ENCODE measurements around the gene BMF.
"Not testable (repeated sequence)": the region's sequence is repeated elsewhere in the genome, so short reads cannot be mapped to it uniquely, and the experiment has no call there.

The BMF gene

DNA sequence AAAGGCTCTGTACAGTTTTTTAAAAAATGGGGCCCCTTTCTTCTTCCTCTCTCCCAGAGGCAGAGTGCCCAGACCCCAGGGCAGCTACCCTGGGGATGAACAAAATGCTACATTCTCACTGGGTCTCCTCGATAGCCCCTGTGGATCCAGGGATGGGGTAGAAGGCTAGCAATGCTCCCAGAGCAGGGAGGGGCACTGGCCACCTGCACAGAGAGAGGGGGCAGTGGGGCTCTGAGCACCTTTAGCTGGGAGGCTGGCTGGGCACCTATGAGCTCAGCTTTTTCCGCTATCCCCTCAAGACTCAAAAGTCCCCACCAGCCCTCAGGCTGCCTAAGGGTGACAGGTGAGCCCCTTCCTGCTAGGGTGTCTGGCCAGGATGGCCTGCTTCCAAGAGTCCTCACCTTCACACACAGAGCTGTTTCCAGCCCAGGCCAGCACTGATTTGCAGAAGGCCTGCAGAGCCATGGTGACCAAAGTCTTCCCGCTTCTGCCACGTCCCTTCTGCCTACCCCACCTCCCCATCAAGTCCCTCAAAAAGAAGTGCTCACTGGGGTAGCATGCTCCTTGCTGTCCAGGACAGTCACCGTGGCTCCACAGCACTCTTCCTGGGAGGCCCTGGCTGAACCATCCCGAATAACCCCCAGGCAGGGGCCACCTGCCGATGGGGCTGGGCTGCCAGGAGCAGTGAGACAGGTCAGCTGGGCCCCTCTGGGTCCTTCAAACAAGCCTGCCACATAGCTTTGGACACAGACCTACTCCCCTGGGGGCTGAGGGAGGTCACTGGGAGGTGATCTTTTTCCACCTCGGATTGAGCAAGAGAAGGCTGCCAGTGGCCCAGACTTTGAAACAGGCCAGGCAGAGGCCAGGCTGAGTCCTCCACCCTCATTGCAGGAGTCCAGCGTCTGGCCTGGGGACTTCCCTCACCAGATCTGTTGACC lies 20.4 kb downstream of the BMF start:
- no peak for DNase-seq (ENCODE audit: low read depth in 2 of 2)

DNA sequence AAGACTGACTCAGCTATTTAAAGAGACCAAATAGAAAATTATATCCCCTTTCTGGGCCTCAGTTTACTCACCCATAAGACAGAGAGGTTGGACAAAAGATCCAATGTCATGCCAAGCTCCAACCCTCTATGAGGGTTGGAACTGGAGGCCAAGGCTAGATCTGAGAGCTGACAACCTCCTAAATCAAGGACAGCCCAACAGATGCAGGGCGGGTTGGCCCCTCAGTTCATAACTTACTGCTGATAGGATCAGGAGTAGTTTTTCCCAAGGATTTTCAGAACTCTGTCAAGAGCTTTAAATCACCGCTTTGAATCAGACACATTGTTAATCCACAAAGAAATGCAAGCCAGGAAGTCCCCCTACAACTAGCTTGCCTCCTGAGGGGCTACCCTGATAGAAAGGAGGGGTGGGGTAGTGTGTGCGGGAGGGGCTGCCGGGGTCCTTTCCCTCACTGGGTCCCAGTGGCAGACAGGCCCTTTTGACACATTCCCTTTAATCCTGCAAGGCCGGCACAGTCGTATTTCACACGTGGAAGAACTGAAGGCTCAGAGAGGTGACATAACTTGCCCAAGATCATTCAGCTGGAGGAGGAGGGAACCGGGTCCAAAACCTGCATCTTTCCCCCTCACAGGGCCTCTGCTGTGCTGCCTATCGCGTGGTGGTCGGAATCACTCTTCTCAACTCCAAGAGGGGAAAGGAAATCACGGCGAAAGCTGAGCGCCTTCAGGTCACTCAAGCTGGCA lies 21.4 kb downstream of the BMF start:
- no peak for DNase-seq (ENCODE audit: low read depth in 2 of 2)

DNA sequence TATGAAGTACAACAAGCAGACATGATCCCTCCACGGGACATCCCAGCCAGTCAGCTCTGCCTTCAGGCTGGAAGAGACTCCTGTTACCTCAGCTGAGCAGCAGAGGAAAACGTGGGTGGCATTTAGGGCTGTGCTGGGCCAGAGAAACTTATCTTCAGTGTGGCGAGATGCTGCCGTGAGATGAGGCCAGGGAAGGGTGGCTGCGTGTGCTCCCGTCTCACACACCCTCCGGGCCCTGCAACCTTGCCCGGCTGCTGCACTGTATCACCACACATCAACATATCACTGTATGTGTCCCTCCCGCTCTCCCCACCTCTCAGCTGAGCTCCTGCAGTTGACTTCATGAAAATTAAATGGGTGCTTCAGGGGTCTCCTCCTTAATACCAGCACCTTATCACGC lies 23.4 kb downstream of the BMF start:
- DNase-seq (ENCODE audit: low read depth in 2 of 2), result no peak

DNA sequence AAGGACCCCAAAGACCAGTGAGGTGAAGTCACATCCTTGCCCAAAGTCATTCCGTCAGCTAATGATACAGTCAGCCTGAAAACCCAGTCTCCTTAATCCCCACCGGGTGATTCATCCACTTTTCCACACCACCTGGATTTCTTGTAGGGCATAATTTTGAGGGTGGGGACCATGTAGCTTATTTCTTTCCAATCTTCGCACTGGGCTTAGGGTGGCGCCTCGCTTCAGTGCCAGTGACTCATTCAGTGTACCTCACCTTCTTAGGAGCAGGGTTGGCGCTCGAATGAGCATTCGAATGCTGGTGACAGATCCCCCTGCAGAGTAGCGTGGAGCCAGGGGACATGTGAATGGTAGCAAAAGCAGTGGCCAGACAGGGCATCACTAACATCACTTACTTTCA lies 24.0 kb downstream of the BMF start:
- no peak for DNase-seq (ENCODE audit: low read depth in 2 of 2)

DNA sequence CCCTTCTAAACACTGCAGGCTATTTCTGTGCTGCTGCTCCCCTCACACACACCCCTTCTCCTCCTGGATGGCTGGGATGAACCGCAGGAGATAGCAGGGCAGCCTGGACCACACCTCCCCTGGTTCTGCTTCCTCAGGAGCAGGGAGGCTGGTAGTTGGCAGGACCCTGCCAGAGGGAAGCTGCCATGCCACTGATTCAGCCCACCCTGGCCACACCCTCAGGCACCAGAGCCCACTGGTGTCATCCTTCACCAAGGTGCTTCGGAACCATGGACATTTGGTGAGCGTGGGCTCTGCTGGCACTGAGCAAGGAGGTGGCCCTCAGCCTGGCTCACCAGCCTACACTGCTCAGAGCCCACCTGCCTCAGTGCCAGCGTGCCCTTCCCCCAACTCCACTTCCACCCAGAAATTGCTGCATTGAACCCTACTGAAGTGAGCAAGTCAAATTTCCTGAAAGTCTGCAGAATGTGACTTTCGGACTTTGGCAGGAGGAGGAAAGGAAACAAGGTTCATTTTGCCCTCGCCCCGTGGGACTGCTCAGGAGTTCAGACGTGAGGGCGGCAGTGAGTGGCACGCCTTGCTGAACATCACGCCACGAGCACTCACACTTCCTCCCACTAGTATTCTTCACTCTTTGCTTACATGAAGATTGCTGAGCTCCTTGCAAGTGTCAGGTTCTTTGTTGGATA lies 26.3 kb downstream of the BMF start:
- no peak for DNase-seq (ENCODE audit: low read depth in 2 of 2)

DNA sequence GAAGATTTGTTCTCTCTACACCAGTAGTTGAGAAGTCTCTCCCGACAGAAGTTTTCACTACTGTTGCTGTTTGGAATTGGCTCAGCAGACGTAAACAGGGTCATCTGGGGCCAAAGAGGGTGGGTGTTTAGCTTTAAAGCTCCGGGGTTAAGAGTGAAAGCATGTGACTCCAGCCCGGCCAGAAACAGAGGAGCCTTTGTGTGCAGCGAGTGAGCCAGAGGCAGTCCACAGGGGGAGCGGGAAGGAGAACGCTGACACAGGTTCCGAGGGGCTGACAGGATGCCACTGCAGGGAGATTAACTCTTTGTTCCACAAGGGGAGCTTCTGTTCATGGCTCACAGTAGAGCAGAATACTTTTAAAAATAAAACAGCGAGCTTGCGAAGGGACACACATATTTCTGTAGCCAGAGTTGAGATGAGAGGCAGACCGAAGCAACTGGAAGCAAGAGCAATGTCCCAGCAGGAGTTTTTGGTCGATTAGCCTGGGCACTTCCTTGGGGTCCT lies 26.9 kb downstream of the BMF start:
- DNase-seq (ENCODE audit: low read depth in 2 of 2), result no peak

DNA sequence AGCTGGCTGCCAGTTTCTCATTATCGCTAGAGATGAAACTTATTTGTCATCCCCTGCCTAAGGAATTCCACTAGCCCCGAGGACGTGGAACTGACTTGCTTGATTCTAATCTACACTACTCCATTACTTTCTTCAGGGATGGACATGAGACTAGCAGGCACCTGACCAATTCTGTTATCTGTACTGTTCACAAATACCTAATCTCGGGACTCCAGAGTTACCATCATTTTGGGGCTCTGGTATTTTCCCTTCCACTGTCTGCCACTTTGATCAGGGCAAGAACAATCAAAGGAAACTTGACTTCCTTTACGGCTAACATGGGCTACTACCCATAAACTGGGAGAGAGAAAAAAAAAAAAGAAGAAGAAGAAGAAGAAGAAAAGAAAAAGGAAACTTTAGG lies 27.8 kb downstream of the BMF start:
- DNase-seq (ENCODE audit: low read depth in 2 of 2), result no peak

DNA sequence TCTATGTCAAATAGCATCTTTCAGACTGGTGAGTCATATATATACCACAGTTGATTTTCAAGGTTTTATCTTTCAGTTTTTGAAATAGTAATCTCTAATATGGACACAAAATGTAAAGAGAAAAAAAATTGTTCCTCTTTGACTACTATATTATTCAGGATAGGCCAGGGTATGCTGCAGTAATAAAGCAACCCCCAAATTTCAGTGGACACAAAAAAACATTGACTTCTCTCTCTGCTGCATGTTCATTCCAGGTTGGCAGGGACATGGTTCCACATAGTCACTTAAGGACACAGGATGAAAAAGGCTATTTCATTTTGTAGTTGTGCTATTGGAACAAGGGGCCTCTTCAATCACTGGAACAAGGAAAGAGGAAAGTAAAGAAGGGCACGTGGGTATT lies 28.6 kb downstream of the BMF start:
- no peak for DNase-seq (ENCODE audit: low read depth in 2 of 2)

DNA sequence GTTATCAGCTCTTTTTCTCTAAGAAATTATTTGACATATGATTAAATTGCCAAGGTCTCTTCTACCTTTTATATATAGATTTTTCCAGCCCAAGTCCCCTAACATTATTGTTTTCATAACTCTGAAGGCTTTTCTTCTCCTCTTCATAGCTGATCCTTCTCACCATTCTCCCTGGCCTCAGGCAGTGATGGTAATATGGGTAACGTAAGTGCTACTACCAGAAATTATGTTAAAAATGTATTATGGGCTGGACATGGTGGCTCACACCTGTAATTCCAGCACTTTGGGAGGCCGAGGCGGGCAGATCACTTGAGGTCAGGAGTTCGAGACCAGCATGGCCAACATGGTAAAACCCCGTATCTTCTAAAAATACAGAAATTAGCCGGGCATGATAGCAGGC lies 29.2 kb downstream of the BMF start:
- DNase-seq (ENCODE audit: low read depth in 2 of 2), result no peak

DNA sequence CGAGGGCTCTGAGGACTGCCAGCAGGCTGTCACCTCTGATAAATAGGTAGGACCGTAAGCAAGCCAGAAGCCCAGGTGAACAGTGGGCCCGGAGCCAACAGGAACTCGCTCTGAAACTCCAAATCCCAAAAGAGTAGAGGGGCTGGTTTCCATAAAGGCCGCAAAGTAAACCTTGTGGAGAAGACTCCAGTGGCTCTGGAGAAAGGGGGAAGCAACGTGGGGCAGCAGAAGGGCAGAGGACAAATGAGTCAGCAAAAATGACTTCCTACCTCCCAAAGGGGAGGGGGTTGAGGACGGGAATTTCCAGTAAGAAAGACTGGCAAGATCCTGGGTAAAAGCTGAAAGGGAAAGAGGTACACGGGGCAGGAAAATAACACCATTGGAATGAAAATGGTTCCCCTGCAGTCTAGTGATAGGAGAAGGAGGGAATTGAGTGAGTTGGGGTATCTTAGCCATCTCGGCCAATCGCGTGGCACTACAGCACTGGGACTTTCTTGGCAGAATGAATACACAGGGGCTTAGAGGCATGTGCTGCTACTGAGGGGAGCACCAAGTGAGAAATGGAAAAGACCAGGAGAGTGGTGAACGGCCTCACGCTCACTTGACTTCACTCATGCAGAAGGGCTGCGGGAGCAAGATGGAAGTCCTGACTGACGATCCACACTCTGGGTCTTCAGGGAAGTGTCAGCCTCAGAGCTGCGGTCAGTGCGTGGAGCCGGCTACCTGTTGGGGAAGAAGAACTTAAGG lies 33.2 kb downstream of the BMF start:
- no peak for DNase-seq (ENCODE audit: low read depth in 2 of 2)

DNA sequence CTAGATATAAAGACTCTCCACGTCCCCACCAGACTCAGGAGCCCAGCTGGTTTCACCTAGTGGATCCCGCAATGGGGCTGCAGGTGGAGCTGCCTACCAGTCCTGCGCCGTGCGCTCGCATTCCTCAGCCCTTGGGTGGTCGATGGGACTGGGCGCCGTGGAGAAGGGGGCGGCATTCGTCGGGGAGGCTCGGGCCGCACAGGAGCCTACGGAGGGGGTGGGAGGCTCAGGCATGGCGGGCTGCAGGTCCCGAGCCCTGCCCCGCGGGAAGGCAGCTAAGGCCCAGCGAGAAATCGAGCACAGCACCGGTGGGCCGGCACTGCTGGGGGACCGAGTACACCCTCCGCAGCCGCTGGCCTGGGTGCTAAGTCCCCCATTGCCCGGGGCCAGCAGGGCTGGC lies 34.0 kb downstream of the BMF start:
- DNase-seq (ENCODE audit: low read depth in 2 of 2), result not testable (repeated sequence)

DNA sequence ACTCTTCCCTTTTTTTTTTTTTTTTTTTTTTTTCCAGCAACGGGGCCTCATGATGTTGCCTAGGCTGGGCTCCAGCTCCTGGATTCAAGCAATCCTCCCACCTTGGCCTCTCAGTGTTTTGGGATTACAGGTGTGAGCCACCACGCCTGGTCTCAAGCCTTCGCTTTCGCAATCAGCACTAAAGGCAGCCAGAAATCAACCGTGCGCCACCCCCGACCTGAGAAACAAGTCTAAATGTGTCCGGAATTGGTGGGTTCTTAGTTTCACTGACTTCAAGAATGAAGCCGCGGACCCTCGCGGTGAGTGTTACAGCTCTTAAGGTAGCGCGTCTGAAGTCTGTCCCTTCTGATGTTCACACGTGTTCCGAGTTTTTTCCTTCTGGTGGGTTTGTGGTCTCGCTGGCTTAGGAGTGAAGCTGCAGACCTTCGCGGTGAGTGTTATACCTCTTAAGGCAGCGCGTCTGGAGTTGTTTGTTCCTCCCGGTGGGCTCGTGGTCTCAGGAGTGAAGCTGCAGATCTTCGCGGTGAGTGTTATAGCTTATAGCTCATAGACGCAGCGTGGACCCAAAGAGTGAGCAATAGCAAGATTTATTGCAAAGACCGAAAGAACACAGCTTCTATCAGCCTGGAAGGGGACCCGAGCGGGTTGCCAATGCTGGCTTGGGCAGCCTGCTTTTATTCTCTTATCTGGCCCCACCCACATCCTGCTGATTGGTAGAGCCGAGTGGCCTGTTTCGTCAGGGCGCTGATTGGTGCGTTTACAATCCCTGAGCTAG lies 34.8 kb downstream of the BMF start:
- not testable (repeated sequence) for DNase-seq (ENCODE audit: low read depth in 2 of 2)

DNA sequence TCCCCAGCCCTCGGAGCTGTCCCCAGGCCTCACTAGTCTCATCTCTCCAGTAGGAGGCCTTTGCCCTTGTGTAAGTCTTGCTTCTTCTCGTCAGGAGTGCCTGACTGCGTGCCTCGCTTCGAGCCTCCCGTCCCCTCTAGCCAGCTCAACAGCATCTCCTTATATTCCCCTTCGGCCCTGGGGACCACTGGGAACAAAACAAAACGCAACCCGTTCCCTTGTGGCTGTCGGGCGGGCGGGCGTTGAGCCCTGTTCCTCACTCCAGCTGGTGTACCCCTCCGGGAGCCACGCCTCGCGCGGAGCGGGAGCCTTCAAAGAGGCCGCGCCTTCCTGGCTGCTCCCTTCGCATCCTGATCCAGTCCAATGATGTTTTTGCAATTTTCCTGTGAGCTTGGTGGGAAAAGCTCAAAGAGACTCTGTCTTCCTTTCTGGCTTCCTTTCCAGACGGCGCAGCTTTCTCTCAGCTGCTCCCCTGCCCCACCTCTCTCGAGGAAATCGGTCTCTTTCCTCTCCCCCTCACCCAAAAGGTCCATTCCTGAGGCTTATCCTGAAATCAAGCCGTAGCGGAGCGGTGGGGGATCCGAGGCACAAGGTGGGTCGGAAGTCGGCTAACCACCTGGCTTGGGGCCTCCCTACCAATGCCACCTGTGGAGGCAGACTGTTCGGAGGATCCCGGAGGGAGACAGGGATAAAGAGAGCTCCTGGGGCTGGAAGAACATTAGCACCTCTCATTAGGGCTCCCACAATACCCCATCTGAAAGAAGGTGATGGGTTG lies 36.3 kb downstream of the BMF start:
- no peak for DNase-seq (ENCODE audit: low read depth in 2 of 2)

DNA sequence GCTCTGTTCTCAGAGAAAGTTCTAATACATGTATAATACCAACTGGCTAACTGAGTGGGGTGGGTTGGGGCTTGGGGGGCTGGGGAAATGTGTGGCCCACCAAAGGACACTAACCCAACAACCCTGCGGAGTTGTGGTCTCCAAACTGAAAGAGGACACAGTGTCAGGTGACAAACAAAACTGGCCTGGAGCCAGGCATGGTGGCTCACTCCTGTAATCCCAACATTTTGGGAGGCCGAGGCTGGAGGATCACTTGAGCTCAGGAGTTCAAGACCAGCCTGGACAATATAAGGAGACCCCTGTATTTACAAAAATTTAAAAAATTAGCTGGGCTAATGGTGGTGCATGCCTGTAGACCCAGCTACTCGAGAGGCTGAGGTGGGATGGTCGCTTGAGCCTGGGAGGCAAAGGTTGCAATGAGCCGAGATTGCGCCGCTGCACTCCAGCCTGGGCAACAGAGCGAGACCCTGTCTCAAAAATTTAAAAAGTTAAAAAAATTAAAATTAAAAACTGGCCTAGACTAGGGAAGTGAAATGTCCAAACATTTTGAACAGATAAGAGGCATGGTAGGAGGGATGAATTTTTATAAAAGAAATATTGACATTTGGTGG lies 38.0 kb downstream of the BMF start:
- no peak for DNase-seq (ENCODE audit: low read depth in 2 of 2)

DNA sequence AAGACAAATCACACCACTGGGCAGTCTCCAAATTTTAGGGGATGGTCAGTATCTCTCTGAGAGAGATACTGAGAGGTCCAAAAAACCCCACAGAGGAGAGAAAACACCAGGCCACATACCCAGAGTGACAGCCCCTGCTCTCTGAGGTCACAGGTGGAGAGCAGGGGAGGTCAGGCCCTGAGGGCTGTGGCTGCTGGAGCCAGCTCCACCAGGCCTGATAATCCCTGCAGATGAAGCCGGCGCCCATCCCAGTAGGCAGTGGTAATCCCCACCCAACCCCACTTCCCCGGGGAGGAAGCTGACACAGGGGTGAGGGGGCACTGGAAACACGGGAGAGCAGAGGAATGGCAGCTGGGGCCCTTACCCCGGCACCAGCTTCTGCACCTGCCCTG lies 38.5 kb downstream of the BMF start:
- no peak for DNase-seq (ENCODE audit: low read depth in 2 of 2)

DNA sequence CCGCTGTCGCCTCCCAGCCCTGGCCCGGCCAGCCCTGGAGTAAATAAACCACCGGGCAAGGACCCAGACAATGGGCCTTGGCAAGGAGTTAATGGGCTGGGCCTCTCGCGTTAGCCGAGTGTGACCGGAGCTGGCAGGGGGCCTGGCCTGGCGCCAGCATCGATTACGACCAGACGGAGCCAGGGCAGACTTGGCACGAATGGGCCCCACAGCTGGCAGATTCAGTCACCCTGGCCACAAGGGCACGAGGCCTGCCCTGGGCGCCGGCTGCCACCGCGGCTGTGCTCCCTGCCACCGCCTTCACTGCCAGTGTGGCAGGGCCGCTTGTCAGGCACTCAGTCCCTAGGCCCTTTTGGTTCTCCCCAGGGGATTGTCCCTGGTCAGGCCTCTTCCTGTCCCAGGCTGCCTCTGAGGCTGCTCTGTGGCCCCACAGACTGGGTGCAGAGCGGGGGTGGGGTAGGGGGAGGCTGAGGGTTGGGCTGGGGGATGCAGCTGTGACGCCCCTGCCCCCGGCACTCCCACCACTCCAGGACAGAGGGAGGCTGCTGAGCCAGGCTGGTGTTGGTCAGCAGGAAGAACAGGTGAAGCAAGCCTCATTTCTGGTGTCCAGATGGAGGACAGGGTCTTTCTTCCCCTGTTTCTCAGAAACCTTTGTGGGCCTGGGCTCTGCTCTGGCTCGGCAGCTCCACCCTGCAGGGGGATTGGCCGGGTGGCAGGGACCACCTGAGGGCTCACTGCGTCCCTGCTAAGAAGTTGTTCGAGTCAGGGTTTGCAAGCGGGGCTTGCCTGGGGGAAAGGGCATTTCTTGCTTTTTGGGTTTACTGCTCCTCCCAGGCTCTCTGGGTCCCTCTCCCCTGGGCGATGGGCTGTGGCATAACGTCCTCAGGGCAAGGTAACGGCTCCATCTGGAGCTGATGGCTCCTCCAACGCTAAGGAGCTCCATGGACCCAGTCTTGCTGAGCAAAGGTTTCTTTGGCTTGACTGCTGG lies 39.2 kb downstream of the BMF start:
- DNase-seq (ENCODE audit: low read depth in 2 of 2), result no peak

DNA sequence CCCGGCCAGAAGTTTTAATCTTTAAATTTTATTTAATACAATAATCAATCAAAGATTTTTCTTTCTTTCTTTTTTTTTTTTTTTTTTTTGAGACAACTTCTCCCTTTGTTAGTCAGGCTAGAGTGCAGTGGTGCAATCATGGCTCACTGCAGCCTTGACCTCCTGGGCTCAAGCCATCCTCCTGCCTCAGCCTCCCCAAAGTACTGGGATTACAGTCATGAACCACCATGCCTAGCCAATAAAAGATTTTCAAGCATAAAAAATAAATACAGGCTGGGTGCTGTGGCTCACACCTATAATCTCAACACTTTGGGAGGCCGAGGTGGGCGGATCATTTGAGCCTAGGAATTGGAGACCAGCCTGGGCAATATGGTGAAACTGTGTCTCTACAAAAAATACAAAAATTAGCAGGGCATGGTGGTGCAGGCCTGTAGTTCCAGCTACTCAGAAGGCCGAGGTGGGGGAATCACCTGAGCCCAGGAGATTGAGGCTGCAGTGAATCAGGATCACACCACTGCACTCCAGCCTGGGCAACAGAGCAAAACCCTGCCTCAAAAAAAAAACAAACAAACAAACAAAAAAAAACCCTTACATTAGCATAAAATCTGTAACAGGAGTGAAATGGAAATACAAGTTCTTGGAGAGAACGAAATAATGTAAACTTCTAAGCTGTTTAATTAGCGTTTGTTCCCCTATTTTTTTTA lies 40.6 kb downstream of the BMF start:
- DNase-seq (ENCODE audit: low read depth in 2 of 2), result no peak

DNA sequence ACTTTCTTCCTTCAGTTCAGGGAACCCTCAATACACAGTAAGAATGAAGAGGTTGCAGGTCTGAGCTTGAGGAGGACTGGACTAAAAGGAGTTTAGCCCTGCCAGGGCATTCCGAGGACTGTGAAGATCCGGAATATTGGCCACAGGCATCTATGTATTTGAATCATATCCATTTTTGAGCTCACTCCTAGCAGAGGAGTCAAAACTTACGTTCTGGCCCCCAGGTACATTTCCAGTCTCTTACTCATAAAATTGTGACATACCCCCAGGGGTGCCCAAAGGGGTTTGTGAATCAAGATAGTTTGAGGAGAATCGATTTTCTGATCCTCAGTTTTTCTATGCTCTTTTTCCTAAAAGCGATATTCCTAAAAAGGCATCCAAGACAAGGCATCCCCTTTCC lies 42.1 kb downstream of the BMF start:
- DNase-seq (ENCODE audit: low read depth in 2 of 2), result no peak

Data from stimulated activated CD8-positive, alpha-beta memory T cell treated with anti-CD3 and anti-CD28 coated beads, Interleukin-2, amount 100 ng/mL, for 1 hour (primary cell).